Liver (tissue), 9 donors: ENCODE measurements around the gene PPP1R13B. TPM values are rescaled to one million over a fixed set of nuclear protein-coding genes. Genes with fewer than 3 reads are reported as not detected.
"Not testable (repeated sequence)": the region's sequence is repeated elsewhere in the genome, so short reads cannot be mapped to it uniquely, and the experiment has no call there.

Source experiments
- DNase-seq: peaks from one replicate; pipeline ENCODE4 v3.0.0-alpha.2; 2017; ENCODE audit warnings: low spot score
- H3K27ac ChIP-seq, 2 donors: one replicate each; pipeline ENCODE4 v1.7.0; 2013; ENCODE audit warnings: inconsistent platforms in 2 of 2, low read length in 2 of 2, control low read depth in 1 of 2, low read depth in 1 of 2, mild to moderate bottlenecking in 1 of 2
- H3K27me3 ChIP-seq, 4 donors: one replicate each; pipeline versions ENCODE4 v1.6.1 to v1.7.0; 2013; ENCODE audit warnings: low read length in 3 of 4, inconsistent platforms in 1 of 4, mild to moderate bottlenecking in 1 of 4, moderate library complexity in 1 of 4; ENCODE audit not compliant: control insufficient read depth in 4 of 4, insufficient read depth in 4 of 4
- H3K36me3 ChIP-seq, 4 donors: one replicate each; pipeline versions ENCODE4 v1.6.1 to v1.7.0; 2013; ENCODE audit warnings: low read length in 3 of 4, mild to moderate bottlenecking in 3 of 4, low read depth in 1 of 4, moderate library complexity in 1 of 4; ENCODE audit not compliant: control insufficient read depth in 4 of 4, insufficient read depth in 3 of 4
- H3K4me1 ChIP-seq, 4 donors: one replicate each; pipeline versions ENCODE4 v1.6.1 to v1.7.0; 2013; ENCODE audit warnings: low read length in 3 of 4, mild to moderate bottlenecking in 3 of 4, moderate library complexity in 1 of 4; ENCODE audit not compliant: control insufficient read depth in 4 of 4, insufficient read depth in 4 of 4
- H3K4me3 ChIP-seq, 3 donors: one replicate each; pipeline versions ENCODE4 v1.6.1 to v1.7.0; 2013; ENCODE audit warnings: low read length in 3 of 3, control low read depth in 1 of 3, low read depth in 1 of 3, mild to moderate bottlenecking in 1 of 3
- H3K9ac ChIP-seq, 2 donors: one replicate each; pipeline ENCODE4 v1.7.0; 2013; ENCODE audit warnings: low read length in 2 of 2, mild to moderate bottlenecking in 2 of 2, moderate library complexity in 2 of 2, control low read depth in 1 of 2, low read depth in 1 of 2
- H3K9me3 ChIP-seq, 4 donors: one replicate each; pipeline versions ENCODE4 v1.6.1 to v1.7.0; 2013; ENCODE audit warnings: low read length in 3 of 4; ENCODE audit not compliant: control insufficient read depth in 4 of 4
- ATF3 ChIP-seq: IDR thresholded peaks from 2 replicates; pipeline ENCODE4 v1.6.1; 2016; ENCODE audit warnings: antibody characterized with exemption
- CTCF ChIP-seq: fragments of 150-350 bp; IDR thresholded peaks from 2 replicates; pipeline ENCODE4 v1.5.1; 2017; ENCODE audit warnings: improper control_type of control experiment, low read depth, low read length; ENCODE audit not compliant: missing input control
- EGR1 ChIP-seq, 2 donors: IDR thresholded peaks; 2 replicates each; pipeline ENCODE4 v1.6.1; 2016 to 2018; ENCODE audit warnings: antibody characterized with exemption in 2 of 2, low read depth in 2 of 2
- FOXA1 ChIP-seq: IDR thresholded peaks from 2 replicates; pipeline ENCODE4 v1.6.1; 2016; ENCODE audit warnings: antibody characterized with exemption
- FOXA2 ChIP-seq: IDR thresholded peaks from 2 replicates; pipeline ENCODE4 v1.6.1; 2016; ENCODE audit warnings: antibody characterized with exemption
- GABPA ChIP-seq, 2 donors: IDR thresholded peaks in 1 of 2; conservative IDR thresholded peaks in 1 of 2; 2 replicates each; pipeline ENCODE4 v1.6.1; 2016; ENCODE audit warnings: antibody characterized with exemption in 2 of 2, mild to moderate bottlenecking in 1 of 2, moderate library complexity in 1 of 2
- HNF4A ChIP-seq, 2 donors: conservative IDR thresholded peaks; 2 replicates each; pipeline ENCODE4 v1.6.1; 2016; ENCODE audit warnings: antibody characterized with exemption in 2 of 2, mild to moderate bottlenecking in 2 of 2
- HNF4G ChIP-seq: IDR thresholded peaks from 2 replicates; pipeline ENCODE4 v1.6.1; 2016; ENCODE audit warnings: antibody characterized with exemption
- JUND ChIP-seq, 2 donors: IDR thresholded peaks; 2 replicates each; pipeline ENCODE4 v1.6.1; 2016; ENCODE audit warnings: antibody characterized with exemption in 2 of 2
- MAX ChIP-seq: IDR thresholded peaks from 2 replicates; pipeline ENCODE4 v1.6.1; 2016; ENCODE audit warnings: antibody characterized with exemption
- NR2F2 ChIP-seq: IDR thresholded peaks from 2 replicates; pipeline ENCODE4 v1.6.1; 2016; ENCODE audit warnings: antibody characterized with exemption
- RAD21 ChIP-seq, 2 donors: IDR thresholded peaks; 2 replicates each; pipeline ENCODE4 v1.6.1; 2016; ENCODE audit warnings: antibody characterized with exemption in 2 of 2, mild to moderate bottlenecking in 2 of 2
- RXRA ChIP-seq, 2 donors: IDR thresholded peaks; 2 replicates each; pipeline ENCODE4 v1.6.1; 2017 to 2018; ENCODE audit warnings: antibody characterized with exemption in 2 of 2, mild to moderate bottlenecking in 1 of 2
- SP1 ChIP-seq: IDR thresholded peaks from 2 replicates; pipeline ENCODE4 v1.6.1; 2018; ENCODE audit warnings: antibody characterized with exemption, mild to moderate bottlenecking
- TAF1 ChIP-seq: conservative IDR thresholded peaks from 2 replicates; pipeline ENCODE4 v1.6.1; 2016; ENCODE audit warnings: antibody characterized with exemption, mild to moderate bottlenecking
- YY1 ChIP-seq: IDR thresholded peaks from 2 replicates; pipeline ENCODE4 v1.6.1; 2016; ENCODE audit warnings: antibody characterized with exemption, mild to moderate bottlenecking
- WGBS: extraction: QIAGEN DNeasy Blood & Tissue Kit; methylation state at CpG from one replicate; pipeline ENCODE4 v1.1.7; 2013; 5-methylcytosine and 5-hydroxymethylcytosine counted together
- polyA plus RNA-seq, 2 donors: library from polyadenylated mRNA; stranded (reverse) in 1 of 2; unstranded in 1 of 2; fragments of 200-250 nt in 1 of 2; fragments of >200 nt in 1 of 2; fragmentation: Nextera tagmentation in 1 of 2; extraction: Ambion mirVana in 1 of 2; gene quantifications; one replicate each; pipeline versions ENCODE4 v1.2.1 to v1.2.3, GENCODE V29; 2013 to 2015
- total RNA-seq, 2 donors: library from RNA; depleted of rRNA; stranded (reverse); fragments of >200 nt; gene quantifications; one replicate each; pipeline ENCODE4 v1.2.3, GENCODE V29; 2014
- donor health status: healthy.
- donor health status: healthy.
- donor health status: healthy.
- donor health status: healthy.
- donor health status: healthy.

The PPP1R13B gene
- total and polyA plus RNA-seq, 4 donors: 3.2 to 15.1 (median 5.1) TPM

- TF ChIP-seq CTCF (no peak), MAX (no peak)
Measured at GRCh38 chr14:103788086-103788485, 59.3 kb downstream of the PPP1R13B start (continued).

- Histone ChIP-seq H3K36me3 (peaks cover 3 to 15% (median 4%) of the 10 kb centered on the region in 4 donors), H3K27ac (no peak overlapping the region), H3K9me3 (no peaks in the 10 kb centered on the region), H3K9ac (no peak overlapping the region), H3K27me3 (no peaks in the 10 kb centered on the region), H3K4me1 (no peaks in the 10 kb centered on the region), H3K4me3 (no peak overlapping the region)
- DNase-seq: no peak
- TF ChIP-seq ATF3 (no peak), FOXA2 (no peak), MAX (no peak), SP1 (no peak), EGR1 (IDR thresholded peaks at IDR 0.05; ENCODE audit: low read depth in 2 of 2) (no peak)
- 81% methylated on average over 2 of the region's 2 CpGs for WGBS
Measured at GRCh38 chr14:103782376-103782775, 65.0 kb downstream of the PPP1R13B start.

- not testable (repeated sequence) for H3K36me3 ChIP-seq, H3K4me1 ChIP-seq, H3K27ac ChIP-seq, H3K9ac ChIP-seq, H3K27me3 ChIP-seq, H3K9me3 ChIP-seq, H3K4me3 ChIP-seq, DNase-seq
- 97% methylated on average over 6 of the region's 6 CpGs for WGBS
Measured at GRCh38 chr14:103776319-103776718, 71.1 kb downstream of the PPP1R13B start.

GRCh38 chr14:103775506-103775905 is 71.9 kb downstream of the PPP1R13B start:
- Histone ChIP-seq H3K27me3 (no peaks in the 10 kb centered on the region), H3K9ac (no peak overlapping the region), H3K9me3 (no peaks in the 10 kb centered on the region), H3K4me3 (no peak overlapping the region), H3K36me3 (peaks cover 0 to 6% (median 3%) of the 10 kb centered on the region in 4 donors), H3K27ac (no peak overlapping the region), H3K4me1 (peaks cover 0 to 2% (median 0%) of the 10 kb centered on the region in 4 donors)
- no peak for TF ChIP-seq MAX
- no peak for TF ChIP-seq RXRA (IDR thresholded peaks at IDR 0.05)
- 84% methylated on average over 7 of the region's 7 CpGs for WGBS
- DNase-seq: no peak

GRCh38 chr14:103773521-103773920 is 73.9 kb downstream of the PPP1R13B start:
- no peak overlapping the region for H3K27ac ChIP-seq
- no peak for DNase-seq
- peaks cover 0 to 4% (median 3%) of the 10 kb centered on the region in 4 donors for H3K36me3 ChIP-seq
- H3K4me1 ChIP-seq: peaks cover 0 to 2% (median 0%) of the 10 kb centered on the region in 4 donors
- WGBS: 97% methylated on average over 2 of the region's 2 CpGs
- no peak overlapping the region for H3K9ac ChIP-seq
- H3K4me3 ChIP-seq: no peak overlapping the region
- H3K27me3 ChIP-seq: no peaks in the 10 kb centered on the region
- H3K9me3 ChIP-seq: no peaks in the 10 kb centered on the region
- TF ChIP-seq RAD21 (IDR thresholded peaks at IDR 0.05) (no peak), RXRA (IDR thresholded peaks at IDR 0.05) (no peak), HNF4G (no peak), SP1 (no peak), FOXA1 (no peak), CTCF (no peak), HNF4A (conservative IDR thresholded peaks at IDR 0.05) (no peak), FOXA2 (no peak), NR2F2 (no peak), EGR1 (IDR thresholded peaks at IDR 0.05; ENCODE audit: low read depth in 2 of 2) (no peak), JUND (IDR thresholded peaks at IDR 0.05) (no peak), TAF1 (no peak), MAX (no peak), GABPA (IDR thresholded peaks at IDR 0.05 in 1 of 2, conservative IDR thresholded peaks at IDR 0.05 in 1 of 2) (no peak), YY1 (no peak), ATF3 (no peak)
